ENCODE measurements around the gene MS4A15.

DNA sequence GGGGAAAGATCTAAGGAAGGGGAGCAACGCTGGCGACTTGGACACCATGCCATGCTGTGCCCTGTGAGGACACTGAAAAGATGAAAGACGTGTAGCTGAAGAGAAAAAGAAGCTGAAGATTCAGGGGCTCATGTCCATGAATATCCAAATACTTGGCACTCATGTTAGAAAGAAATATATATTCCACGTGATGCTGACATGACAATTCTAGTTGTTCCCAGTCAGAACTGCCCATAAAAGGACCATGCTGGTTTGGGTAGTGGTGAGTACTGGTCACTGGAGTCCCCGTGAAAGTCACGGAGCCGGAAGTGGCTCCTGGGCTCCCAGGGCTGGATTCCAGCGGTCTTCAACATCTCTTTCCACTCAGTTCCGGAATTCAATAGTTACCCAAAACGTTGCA, 9.9 kb downstream of the MS4A15 start:
- TF ChIP-seq, protein P1, sequence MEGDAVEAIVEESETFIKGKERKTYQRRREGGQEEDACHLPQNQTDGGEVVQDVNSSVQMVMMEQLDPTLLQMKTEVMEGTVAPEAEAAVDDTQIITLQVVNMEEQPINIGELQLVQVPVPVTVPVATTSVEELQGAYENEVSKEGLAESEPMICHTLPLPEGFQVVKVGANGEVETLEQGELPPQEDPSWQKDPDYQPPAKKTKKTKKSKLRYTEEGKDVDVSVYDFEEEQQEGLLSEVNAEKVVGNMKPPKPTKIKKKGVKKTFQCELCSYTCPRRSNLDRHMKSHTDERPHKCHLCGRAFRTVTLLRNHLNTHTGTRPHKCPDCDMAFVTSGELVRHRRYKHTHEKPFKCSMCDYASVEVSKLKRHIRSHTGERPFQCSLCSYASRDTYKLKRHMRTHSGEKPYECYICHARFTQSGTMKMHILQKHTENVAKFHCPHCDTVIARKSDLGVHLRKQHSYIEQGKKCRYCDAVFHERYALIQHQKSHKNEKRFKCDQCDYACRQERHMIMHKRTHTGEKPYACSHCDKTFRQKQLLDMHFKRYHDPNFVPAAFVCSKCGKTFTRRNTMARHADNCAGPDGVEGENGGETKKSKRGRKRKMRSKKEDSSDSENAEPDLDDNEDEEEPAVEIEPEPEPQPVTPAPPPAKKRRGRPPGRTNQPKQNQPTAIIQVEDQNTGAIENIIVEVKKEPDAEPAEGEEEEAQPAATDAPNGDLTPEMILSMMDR (IDR thresholded peaks at IDR 0.05), result no peak
- TF ChIP-seq POLR2A (IDR thresholded peaks at IDR 0.05) (no peak), POLR2AphosphoS5 (IDR thresholded peaks at IDR 0.05) (no peak), EP300 (IDR thresholded peaks at IDR 0.05) (no peak)

All from upper lobe of left lung (tissue), 4 donors.